Stimulated activated CD4-positive, alpha-beta T cell treated with anti-CD3 and anti-CD28 coated beads, Interleukin-1b, Interleukin-23, amount 100 ng/mL, for 48 hours (primary cell): ENCODE data around the gene CSNK1D.
"Not testable (repeated sequence)": the region's sequence is repeated elsewhere in the genome, so short reads cannot be mapped to it uniquely, and the experiment has no call there.

Experiments used
- DNase-seq: peaks from one replicate; pipeline ENCODE4 v3.0.0-alpha.2; 2020

The CSNK1D gene

DNA sequence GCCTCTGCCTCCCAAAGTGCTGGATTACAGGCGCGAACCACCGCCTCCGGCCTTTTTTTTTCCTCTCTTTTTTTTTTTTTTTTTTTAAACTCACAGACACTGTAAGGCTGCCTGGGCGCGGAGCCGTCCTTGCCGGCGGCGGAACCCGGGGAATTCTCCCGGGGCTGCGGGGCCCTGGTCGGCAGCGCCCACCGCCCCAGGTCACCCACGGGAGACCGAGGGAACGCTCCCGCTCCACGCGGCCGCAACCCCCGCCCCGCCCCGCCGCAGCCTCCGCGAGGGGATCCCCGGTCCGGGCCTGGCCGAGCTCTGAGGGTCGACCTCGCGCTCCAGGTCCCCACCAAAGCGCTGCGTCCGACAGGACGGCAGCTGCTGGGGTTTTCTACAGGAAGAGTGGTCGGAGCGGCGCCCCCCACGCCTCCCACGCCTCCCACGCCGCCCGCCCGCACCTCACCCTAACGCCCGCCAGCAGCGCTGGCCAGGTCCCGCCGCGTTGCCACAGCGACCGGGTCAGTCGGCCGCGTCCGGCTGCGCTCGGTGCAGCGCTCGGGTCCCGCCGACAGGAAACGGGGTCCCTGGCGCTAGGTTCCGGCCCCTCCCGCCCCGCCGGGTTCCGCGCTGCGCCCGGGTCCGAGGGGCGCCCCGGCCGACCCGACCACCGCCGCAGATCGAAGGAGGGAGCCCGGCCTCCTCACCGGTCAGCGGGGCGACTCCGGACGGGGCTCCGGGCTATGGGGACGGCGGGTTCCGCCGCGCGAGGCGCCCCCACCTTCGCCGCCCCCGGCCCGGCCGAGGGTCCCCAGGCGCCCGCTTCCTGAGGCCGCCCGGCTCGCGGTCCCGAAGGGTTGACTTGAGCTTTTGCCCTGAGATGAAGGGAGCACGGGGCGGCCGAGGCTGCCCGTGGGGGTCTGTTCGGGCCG lies 60.9 kb downstream of the CSNK1D start, which contains the start of gene CCDC57:
TSS of gene CCDC57 (minus strand) at position 512 of the 920 bp plus-strand sequence. CDS start 10,898 bp downstream, outside the sequence.
- DNase-seq: peak; percentile 76

DNA sequence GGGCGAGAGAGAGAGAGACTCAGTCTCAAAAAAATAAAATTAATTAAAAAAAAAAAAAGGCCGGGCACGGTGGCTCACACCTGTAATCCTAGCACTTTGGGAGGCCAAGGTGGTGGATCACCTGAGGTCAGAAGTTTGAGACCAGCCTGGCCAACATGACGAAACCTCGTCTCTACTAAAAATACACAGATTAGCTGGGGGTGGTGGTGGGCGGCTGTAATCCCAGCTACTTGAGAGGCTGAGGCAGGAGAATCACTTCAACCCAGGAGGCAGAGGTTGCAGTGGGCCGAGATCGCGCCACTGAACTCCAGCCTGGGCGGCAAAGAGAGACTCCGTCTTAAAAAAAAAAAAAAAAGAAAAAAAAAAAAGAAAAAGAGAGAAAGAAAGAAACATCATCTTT lies 62.8 kb downstream of the CSNK1D start:
- DNase-seq: not testable (repeated sequence)

DNA sequence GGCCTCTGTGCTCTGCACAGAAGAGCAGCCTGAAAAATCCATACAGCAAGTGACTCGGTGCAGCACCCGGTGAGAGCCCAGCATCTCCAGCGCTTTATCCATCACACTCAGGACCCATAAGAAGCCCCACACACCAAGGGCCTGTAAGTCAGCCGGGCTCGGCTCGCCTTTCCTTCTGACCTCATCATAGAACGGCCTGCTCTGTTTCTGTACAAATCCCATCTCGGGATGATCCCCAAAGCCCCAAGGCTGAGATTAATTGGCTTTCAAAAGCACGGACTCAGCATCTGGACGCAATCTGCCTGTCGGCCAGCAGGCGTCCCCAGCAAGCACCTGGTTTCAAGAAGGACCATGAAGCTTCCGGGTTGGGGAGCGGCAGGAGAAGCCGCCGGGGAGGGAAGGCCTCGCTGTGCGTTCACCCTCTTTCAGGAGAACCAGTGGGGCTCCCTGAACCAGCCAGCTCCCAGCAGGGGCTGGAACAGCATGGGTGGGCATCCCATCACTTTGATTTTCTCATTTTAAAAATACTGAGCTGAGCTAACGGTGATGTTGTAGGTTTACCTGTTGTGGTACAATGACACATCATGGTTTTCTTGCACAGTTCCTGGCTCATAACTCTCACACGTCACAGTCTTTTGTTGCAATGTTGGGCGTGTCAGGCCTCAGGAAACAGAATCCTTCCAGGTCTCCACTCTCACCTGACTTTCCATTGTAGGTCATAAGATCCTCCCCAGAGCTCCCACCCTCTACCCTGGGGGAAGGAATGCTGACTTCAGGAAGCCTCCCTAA lies 67.6 kb downstream of the CSNK1D start:
- peak; percentile 79 for DNase-seq

DNA sequence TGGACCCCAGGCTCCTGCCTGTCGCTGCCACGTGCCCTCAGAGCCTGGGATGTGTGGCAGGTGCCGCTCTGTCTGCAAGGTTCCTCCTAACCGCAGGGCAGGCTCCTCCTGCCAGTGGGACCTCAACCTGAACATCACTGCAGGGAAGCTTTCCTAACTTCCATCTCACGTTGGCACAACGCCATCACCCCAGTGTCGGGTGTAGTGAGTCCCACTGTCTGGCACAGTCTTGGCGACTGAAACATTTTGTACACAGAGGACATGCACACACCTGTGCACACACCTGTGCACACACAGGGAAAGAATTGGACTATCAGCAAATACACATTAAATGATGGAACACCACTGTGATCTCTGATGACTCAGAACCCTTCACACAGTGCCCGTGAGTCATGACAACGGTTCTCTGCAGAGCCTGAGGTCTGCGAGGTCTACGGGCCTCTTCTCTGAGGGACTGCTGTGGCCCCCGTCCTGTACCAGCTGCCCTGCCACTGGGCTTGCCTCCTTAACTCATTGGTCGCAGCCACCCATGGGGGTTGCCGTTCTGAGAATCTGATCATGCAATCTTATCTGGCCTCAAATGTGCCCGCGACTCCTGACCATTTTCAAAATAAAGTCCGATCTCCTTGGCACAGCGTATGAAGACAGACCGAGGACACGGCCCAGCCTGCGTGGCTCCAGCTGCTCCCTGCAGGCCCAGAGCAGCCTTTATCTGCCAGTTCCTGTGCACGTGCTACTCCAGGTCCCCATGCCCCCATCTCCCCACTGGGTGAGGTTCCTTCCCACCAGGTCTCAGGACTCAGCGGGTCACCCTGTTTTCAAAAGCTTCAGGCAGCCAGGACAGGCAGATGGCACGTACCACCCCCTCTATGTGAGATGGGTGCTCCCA lies 68.4 kb downstream of the CSNK1D start:
- DNase-seq: peak; percentile 69

DNA sequence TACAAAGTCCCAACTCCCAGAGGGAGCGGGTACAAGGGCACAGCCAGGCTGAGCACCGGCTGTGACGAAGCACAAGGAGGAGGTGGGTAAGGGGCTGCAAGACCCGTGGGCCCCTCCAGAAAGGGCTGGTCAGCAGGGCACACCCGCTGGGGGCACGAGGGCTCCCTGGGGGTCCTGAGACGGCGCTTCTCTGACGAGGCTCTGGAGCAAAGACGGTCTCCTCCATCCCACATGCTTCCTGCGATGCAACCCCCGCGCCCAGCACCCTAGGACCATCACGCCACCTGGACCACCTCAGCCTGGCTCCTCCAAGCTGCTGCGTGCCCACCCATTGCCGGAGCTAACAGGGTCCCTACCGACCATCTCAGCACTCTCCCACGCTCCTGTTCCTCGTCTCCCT lies 69.6 kb downstream of the CSNK1D start:
- no peak for DNase-seq

DNA sequence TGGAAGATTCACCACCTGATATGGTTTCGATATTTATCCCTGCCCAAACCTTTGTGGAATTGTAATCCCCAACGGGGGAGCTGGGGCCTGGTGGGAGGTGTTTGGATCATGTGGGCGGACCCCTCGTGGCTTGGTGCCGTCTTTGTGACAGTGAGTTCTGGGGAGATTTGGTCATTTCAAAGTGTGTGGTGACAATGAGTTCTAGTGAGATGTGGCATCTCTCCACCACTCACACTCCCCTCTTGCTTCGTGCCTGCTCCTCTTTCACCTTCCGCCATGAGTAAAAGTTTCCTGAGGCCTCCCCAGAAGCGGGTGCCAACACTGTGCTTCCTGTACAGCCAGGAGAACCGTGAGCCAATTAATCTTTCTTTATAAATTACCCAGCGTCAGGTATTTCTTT lies 70.5 kb downstream of the CSNK1D start:
- DNase-seq: peak; percentile 68

DNA sequence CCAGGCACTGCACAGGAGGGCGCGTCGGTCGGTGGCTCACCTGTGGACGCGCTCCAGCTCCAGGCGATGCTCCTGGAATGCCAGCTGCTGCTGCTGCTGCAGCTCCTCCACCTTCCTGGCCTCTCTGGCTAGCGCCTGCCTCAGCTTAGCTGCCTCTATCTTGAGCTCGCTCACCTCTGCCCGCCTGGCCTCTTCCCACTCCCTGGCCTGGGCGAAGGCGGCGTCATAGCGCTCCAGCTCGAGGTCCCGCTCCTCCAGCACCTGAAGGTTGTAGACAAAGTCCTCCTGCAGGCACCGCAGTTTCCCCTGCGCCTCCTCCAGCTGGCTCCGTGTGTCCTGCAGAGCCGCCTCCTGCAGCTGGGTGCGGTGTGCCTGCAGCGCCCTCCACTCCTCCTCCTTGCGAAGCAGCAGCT lies 72.0 kb downstream of the CSNK1D start:
- no peak for DNase-seq

DNA sequence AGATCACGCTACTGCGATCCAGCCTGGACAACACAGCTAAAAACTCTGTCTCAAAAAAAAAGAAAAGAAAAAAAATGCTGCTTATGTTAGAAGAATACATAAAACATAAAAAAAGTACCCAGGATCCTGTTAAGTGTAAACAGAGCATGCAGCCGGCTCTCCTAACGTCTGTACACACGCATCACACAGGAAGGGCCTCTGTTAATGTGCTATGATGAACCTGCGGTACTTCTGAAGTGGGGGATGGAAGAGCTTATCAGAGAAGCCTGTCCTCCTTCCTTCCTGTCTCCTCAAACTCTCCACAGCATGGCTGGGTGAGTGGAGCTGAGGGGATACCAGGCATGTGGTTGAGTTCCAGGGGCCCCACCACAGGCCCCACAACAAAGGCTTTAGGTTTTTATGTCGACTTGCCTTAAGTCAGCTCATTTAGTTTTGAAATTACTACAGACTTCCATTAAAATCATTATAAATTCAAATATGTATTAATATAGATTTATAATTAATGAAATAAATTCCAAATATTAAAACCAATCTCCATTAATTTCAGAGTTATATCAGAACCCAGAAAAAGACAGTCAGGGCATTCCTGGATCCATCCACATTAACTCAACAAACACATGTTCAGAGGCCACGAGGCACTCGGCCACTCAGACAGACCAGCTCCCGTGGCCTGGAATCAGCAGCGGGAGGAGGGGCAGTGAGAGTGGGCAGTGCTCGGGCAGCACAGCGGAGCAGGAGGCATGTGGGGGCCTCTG lies 72.6 kb downstream of the CSNK1D start:
- peak; percentile 79 for DNase-seq

DNA sequence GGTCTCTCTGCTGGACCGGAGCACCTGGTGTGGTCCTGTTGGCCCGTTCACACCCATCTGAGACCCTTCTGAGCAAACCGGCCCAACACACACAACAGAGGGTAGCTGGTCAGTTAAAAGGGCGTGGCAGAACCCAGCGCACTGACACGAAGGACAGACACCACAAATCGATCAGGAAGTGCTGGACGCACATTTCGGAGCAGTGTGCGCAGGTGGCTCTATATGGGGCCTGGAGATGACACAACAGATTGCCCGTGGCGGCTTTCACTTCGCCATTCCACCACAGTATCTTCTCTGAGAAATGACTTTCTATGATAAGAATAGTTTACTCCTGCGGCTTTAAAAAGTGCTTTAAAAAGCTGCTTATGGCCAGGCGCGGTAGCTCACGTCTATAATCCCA lies 73.4 kb downstream of the CSNK1D start:
- DNase-seq: no peak

DNA sequence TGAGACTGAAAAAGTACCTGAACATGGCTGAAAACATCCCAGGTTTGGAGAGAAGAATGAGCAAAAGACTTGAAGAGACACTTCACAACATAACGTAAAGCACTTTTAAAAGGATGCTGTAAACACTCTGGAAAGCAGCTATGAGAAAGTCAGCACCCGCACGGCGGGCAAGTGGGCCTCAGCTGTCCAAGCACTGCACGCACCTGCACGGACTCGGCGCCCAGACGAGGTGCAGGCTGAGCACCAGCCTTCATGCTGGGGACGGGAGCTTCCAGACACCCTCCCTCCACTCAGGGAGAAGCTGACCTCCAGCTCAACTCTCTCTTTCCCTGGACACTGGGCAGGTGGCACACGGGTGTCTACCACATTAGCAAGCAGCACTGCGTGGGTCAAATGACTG lies 74.0 kb downstream of the CSNK1D start:
- DNase-seq: no peak

DNA sequence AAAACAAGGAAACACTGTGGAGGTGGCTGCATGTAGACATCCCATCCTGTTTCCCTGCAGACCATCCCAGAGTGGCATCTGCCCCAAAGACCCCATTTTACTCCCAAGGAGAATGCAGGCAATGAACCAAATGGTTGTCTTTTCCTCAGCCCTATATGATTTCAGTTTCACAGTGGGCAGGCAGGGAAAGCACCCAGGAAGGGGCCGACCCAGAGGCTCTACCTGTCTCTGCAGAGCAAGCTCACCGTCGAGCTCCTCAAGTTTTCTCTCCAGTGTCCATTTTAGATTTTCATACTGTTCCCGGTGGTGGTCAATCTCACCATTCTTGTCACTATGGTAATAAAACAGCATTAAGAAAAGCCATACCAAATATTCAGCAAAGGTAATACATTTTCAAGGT lies 75.4 kb downstream of the CSNK1D start:
- DNase-seq: no peak

DNA sequence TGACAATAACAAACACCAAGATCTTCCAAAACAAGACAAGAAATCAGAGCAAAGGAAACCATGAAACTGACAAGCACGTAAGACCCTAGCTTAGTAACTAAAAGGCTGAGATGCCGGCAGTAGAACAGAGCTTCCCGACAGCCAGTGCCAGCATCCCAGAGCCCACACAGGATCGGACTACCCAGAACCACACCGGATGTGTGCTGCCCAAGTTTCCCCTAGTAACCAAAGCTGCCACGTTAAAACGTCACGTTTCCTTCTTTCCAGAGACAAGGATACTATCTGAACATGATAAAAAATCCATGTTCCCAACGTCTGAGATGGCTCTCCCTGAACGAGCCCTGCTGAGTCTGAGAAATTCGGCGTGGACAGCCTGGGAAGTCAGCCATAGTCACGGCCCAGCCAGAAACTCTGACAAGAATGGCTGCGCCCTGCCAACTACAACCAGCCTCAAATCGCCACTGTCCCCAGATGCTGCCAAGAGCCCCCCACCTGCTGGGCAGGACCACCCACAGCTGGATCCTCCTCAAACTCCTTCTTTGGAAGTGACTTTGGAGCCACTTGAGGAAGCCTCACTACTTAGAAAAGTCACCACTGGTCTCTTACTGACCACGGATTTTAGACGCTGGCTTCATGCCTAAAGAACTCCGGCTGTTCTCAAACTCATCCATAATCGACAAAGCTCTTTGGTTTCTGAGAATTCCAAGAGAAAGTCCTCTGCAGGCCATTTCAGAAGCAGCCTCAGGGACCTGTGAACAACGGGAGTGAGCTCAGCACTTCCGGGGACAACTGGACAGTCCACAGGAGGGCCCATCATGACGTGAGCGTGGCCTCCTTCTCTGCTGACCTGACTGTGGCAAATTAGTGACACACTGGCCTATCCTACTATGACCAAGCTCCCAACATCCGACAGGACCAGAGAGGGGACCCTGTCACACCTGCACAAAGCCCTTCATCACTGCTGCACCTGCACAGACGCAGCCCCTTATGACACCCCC lies 77.5 kb downstream of the CSNK1D start:
- no peak for DNase-seq

DNA sequence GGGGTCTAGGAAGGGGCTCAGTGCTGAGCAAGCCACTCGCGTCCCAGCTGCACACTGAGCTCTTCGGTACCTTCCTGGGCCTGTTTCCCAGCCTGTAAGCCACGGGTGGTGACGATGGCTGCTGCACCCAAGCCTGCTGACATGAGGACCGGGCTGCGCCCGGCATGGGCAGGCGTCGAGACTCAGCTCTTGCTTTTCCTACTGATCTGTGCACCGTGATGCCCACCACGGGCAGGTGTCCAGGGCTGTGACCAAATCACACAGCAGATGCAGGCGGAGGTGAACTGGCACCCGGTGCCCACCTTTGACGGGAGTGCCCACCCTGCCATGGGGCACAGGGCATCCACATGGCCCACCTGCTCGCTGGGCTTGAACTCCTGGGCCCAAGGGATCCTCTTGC lies 78.7 kb downstream of the CSNK1D start:
- DNase-seq: no peak

DNA sequence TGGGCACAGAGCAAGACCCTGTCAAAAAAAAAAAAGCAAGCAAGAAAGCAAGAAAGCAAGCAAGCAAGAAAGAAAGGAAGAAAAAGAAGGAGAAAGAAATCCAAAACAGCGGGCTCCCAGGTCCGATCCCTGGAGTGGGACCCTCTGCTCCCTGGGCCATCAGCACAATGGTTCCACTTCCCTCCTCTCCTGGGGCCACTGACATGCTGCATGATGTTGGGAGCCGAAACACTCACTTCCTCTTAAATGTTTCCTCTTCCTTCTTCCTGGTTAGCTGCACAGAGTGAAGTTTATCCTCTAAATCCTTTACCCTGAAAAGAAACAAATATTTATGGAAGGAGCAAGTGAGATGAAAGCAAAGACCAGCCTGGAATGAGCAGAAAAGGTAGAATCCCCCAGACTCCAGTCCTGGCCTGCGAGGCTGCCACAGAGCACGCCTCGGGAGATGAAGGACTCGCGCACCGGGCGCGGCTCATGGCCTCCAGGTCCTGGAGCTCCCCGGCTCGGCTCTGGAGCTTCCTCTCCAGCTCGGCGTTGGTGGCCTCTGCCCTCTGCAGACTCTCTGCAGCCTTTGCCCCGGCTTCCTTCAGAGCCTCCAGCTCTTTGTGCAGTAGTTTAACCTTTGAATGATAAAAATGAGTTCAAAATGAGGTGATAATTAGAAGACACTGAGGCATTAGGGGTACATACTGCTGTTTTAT lies 79.8 kb downstream of the CSNK1D start:
- DNase-seq: no peak

DNA sequence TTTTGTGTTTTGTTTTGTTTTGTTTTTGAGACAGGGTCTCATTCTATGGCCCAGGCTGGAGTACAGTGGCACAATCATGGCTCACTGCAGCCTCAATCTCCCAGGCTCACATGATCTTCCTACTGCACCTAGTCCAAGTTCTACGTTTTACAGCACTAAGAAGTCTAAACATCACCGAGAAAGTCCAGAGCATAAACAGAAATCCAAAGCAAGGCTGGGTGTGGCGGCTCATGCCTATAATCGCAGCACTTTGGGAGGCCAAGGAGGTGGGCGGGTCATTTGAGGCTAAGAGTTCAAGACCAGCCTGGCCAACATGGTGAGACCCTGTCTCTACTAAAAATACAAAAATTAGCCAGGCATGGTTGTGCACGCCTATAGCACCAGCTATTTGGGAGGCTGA lies 80.5 kb downstream of the CSNK1D start:
- not testable (repeated sequence) for DNase-seq
